Measurements from ENCODE around the gene EXD3. TPM values are rescaled to one million over a fixed set of nuclear protein-coding genes. Genes with fewer than 3 reads are reported as not detected.

Gene EXD3
- total RNA-seq, 2 experiments from 2014 or later: 20.8 to 27.0 TPM

- BruUV-seq (replicated peaks): no TSS peak
- Histone ChIP-seq H3K9me2 (ENCODE audit: insufficient read depth, low read length) (no peaks in the 10 kb centered on the region), H3K9me3 (ENCODE audit: low read length) (no peaks in the 10 kb centered on the region), H3K79me2 (ENCODE audit: insufficient read depth, low read depth, low read length) (no peaks in the 10 kb centered on the region), H3K4me1 (ENCODE audit: insufficient read depth, low read length, poor library complexity, severe bottlenecking) (no peaks in the 10 kb centered on the region), H2AFZ (ENCODE audit: low read length) (no peak overlapping the region), H3K4me2 (ENCODE audit: low read length) (no peak overlapping the region), H3K4me3 (ENCODE audit: low read depth, low read length, poor library complexity, severe bottlenecking) (no peak overlapping the region), H3K27ac (ENCODE audit: low read depth, low read length, poor library complexity, severe bottlenecking) (no peak overlapping the region), H4K20me1 (ENCODE audit: insufficient read depth, low read length) (no peaks in the 10 kb centered on the region), H3K36me3 (ENCODE audit: insufficient read depth, low read length) (no peaks in the 10 kb centered on the region)
- CTCF ChIA-PET (ENCODE audit: unreplicated experiment): no interaction called here
- TF ChIP-seq CTCF (conservative IDR thresholded peaks at IDR 0.05; ENCODE audit: low read length): no peak
- intact Hi-C loops (cut with micrococcal nuclease; ENCODE audit: unreplicated experiment): no loop called here
- DNase-seq (ENCODE audit: low spot score): no peak
- POLR2A ChIA-PET: no interaction called here
Measured at GRCh38 chr9:137391411-137391754, 31.6 kb downstream of the EXD3 start.

DNA sequence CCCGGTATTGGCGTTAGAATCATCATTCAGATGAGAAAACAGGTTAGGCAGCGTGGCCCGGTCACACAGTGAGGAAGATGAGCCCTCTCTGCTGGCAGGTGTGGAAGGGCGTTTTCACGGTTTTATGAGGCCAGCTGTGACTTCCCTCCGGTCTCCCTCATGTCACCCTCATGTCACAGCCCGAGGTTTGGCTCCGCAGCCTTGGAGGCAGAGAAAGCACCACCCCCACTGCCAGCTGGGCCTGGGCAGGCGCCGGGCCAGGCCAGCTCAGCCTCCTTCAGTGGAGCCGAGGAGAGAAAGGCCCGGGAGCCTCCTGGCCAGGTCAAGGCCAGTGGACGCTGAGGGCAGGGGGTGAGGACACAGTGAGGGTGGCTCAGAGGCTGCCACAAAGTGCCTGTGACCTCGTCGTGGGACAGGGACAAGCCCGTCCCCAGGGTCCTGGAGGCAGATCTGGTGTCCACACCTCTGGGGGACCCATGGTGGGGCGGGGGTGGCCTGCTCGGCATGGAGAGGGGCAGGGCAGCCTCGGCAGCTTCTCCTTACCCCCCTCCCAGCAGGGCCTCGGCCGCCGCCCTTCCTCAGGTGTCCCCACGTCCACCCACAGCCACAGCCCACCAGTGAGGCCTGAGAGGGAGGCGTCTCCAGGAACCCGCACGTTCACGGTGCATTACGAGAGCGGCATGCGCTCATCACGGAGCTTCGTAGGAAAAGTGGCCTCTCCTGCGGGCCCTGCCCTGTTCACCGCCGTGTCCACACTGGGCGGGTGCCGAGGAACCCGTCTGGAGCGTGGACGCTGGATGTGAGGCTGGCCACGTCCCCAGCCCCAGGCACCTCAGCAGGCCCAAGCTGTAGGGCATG lies 32.2 kb downstream of the EXD3 start:
- Histone ChIP-seq H3K4me3 (ENCODE audit: low read depth, low read length, poor library complexity, severe bottlenecking) (no peak overlapping the region), H4K20me1 (ENCODE audit: insufficient read depth, low read length) (no peaks in the 10 kb centered on the region), H2AFZ (ENCODE audit: low read length) (no peak overlapping the region), H3K4me2 (ENCODE audit: low read length) (no peak overlapping the region), H3K36me3 (ENCODE audit: insufficient read depth, low read length) (no peaks in the 10 kb centered on the region), H3K9me2 (ENCODE audit: insufficient read depth, low read length) (no peaks in the 10 kb centered on the region), H3K4me1 (ENCODE audit: insufficient read depth, low read length, poor library complexity, severe bottlenecking) (no peaks in the 10 kb centered on the region), H3K79me2 (ENCODE audit: insufficient read depth, low read depth, low read length) (no peaks in the 10 kb centered on the region), H3K9me3 (ENCODE audit: low read length) (no peaks in the 10 kb centered on the region), H3K27ac (ENCODE audit: low read depth, low read length, poor library complexity, severe bottlenecking) (no peak overlapping the region)
- no peak for TF ChIP-seq CTCF (conservative IDR thresholded peaks at IDR 0.05; ENCODE audit: low read length)
- ChIA-PET CTCF (ENCODE audit: unreplicated experiment) (no interaction called here), POLR2A (no interaction called here)
- BruUV-seq (replicated peaks): no TSS peak
- intact Hi-C loops (cut with micrococcal nuclease; ENCODE audit: unreplicated experiment): no loop called here
- no peak for DNase-seq (ENCODE audit: low spot score)

DNA sequence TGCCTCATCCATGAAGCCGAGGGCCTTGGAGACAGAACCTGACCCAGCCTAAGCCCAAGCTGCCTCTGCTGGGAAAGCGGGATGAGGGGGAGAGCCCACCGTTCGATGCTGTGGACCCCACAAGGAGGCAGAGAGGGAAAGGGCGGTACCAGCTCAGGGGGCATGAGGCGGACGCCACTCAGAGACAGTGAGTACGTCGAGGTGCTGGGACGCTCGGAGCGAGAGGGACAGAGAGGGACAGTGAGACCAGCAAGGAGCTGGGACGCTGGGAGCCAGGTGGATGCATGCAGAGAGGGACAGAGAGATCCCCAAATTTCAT lies 33.6 kb downstream of the EXD3 start:
- Histone ChIP-seq H3K9me3 (ENCODE audit: low read length) (no peaks in the 10 kb centered on the region), H2AFZ (ENCODE audit: low read length) (no peak overlapping the region), H3K79me2 (ENCODE audit: insufficient read depth, low read depth, low read length) (no peaks in the 10 kb centered on the region), H4K20me1 (ENCODE audit: insufficient read depth, low read length) (no peaks in the 10 kb centered on the region), H3K27ac (ENCODE audit: low read depth, low read length, poor library complexity, severe bottlenecking) (no peak overlapping the region), H3K4me1 (ENCODE audit: insufficient read depth, low read length, poor library complexity, severe bottlenecking) (no peaks in the 10 kb centered on the region), H3K36me3 (ENCODE audit: insufficient read depth, low read length) (no peaks in the 10 kb centered on the region), H3K4me3 (ENCODE audit: low read depth, low read length, poor library complexity, severe bottlenecking) (no peak overlapping the region), H3K4me2 (ENCODE audit: low read length) (no peak overlapping the region), H3K9me2 (ENCODE audit: insufficient read depth, low read length) (no peaks in the 10 kb centered on the region)
- intact Hi-C loops (cut with micrococcal nuclease; ENCODE audit: unreplicated experiment): no loop called here
- BruUV-seq (replicated peaks): no TSS peak
- ChIA-PET POLR2A (no interaction called here), CTCF (ENCODE audit: unreplicated experiment) (no interaction called here)
- TF ChIP-seq CTCF (conservative IDR thresholded peaks at IDR 0.05; ENCODE audit: low read length): no peak
- TF ChIP-seq EZH2phosphoT487 (IDR thresholded peaks at IDR 0.05; ENCODE audit: borderline replicate concordance, low read depth, low read length): no peak
- no peak for DNase-seq (ENCODE audit: low spot score)
